G401 (cell line): Measurements from ENCODE around the gene GABRR3. TPM values are rescaled to one million over a fixed set of nuclear protein-coding genes. Genes with fewer than 3 reads are reported as not detected.

Source experiments
- DNase-seq: peaks from one replicate; pipeline ENCODE4 v3.0.0-alpha.2; 2015; ENCODE audit warnings: low spot score
- in situ Hi-C: cut with HindIII; loops from 2 replicates; pipeline ENCODE4 v1.10.0; 2016; ENCODE audit warnings: low sequenced_read_pairs, mixed read lengths
- total RNA-seq: library from RNA; depleted of rRNA; stranded (reverse); fragments of >200 nt; shearing (Covaris generic); gene quantifications from 2 replicates; pipeline ENCODE4 v1.2.3, GENCODE V29; 2014

The GABRR3 gene
- total RNA-seq, 1 experiment from 2014 or later = not detected

GRCh38 chr3:97968376-97968775 lies 66.7 kb downstream of the GABRR3 start:
- in situ Hi-C loops = no loop called here
- DNase-seq = no peak

- no peak for DNase-seq
- in situ Hi-C loops = no loop called here
Measured at GRCh38 chr3:97967966-97968365, 67.1 kb downstream of the GABRR3 start.

DNA sequence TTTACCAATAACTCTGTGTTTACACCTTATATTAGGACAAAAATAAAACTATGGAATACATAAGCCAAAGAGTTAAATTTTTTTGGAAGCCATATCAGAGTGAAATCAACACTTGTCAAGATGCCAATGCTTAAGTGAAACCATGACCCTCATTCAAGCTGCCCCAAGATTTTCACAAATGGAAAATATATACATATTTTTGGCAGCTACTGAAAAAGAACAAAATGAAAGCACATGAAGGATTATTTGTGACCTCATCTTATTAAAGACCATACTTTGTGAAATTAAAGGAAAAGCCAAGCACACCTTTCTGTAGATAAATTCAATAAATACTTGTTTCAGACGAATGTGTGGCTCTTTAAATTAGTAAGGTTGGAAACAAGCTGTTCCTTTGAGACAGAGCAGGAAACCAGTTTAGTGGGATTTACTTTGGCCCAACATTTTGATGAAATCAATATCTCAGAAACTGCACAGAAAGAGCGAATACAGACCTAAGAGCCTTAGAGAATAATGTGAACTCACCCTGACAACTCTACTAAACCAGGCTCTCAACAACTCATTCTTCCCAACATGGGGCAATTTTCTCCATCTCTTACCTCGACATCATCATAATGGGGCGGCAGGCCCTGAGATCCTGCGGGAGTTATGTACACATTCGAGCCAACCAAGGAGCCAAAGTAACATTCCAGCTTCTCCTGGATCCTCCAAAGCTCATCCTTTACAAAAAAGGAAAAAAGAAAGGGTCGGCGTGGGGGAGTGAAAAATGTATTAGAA lies 73.9 kb downstream of the GABRR3 start:
- DNase-seq = no peak
- in situ Hi-C loops = no loop called here

DNA sequence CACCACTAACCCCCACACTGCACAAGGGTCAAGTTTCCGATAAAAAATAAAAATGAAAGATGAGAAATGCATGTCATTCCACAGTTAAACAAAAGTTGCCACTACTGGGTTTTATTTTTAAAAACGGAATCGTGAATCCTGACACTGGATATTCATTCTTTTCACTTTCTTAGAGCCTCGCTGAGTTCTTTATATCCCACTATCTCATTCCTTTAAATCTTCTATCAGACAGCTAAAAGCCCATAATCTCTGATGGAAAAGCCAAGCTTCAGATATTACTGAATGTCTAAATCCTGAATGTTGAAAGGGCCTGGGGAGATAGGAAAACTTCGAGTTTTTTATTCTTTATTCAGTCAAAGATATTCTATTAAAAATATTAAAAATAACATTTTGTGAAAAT lies 74.6 kb downstream of the GABRR3 start:
- DNase-seq = no peak
- in situ Hi-C loops = no loop called here

DNA sequence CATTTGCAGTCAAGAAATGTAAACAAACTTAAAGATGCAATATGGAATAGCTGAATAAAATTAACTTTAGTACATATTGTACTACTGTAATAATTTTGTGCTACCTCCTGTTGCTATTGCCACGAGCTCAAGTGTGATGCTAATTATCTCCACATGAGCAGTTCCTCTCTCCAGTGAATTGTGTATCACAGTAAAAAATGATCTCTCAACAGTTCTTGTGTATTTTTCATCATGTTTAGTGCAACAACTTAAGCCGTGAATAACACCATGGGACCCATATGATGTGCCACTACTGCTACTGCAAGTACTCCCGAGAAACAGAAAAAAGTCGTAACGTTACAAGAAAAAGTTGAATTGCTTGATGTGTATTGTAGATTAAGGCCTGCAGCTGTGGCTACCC lies 75.2 kb downstream of the GABRR3 start:
- in situ Hi-C loops = no loop called here
- DNase-seq = no peak

DNA sequence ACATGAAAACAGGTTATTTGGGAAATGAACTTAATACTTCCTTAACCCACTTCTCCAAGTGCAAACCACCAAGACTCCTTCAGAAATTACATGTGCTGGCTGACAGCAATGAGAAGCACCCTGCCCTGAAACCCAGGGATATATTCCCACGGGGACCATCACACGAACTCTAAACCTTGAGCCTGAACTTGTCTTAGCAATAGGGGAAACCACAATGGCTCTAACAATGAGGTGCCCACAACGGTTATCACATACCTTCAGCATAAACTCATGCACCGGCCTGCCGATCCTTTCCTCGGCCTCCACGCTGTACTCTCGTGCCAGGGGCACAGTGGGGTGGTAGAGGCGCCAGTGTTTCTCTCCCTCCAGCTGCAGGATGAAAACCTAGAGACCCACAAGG lies 76.3 kb downstream of the GABRR3 start:
- DNase-seq = no peak
- in situ Hi-C loops = no loop called here

DNA sequence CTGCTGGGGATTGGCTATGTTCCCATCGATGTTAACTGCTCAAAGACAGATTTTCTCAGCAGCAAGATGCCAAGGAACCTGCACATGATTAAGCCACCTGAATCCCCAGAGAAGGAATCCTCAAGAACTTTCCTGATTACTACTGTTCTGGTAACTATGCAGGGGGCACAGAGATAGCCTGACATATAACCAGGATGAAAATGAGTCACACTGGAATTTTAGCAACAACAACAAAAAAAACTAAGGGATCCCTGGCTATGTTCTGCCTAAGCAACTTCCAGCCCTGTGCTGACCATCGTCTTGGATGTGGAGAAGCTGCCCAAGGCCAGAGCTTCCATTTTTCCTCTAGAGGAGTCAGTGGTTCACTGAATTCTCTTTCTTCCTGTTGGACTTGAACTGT lies 76.7 kb downstream of the GABRR3 start:
- DNase-seq = no peak
- in situ Hi-C loops = no loop called here

GRCh38 chr3:97957617-97958311 lies 77.4 kb downstream of the GABRR3 start:
- DNase-seq = no peak
- in situ Hi-C loops = no loop called here

- no peak for DNase-seq
- in situ Hi-C loops = no loop called here
Measured at GRCh38 chr3:97956051-97956450, 79.1 kb downstream of the GABRR3 start.

- in situ Hi-C loops = no loop called here
- DNase-seq = no peak
Measured at GRCh38 chr3:97954228-97954827, 80.8 kb downstream of the GABRR3 start.

GRCh38 chr3:97952872-97953271 lies 82.2 kb downstream of the GABRR3 start:
- no peak for DNase-seq
- in situ Hi-C loops = no loop called here

GRCh38 chr3:97952280-97952679 lies 82.8 kb downstream of the GABRR3 start:
- no peak for DNase-seq
- in situ Hi-C loops = no loop called here

- in situ Hi-C loops = no loop called here
- DNase-seq = no peak
Measured at GRCh38 chr3:97950360-97950759, 84.8 kb downstream of the GABRR3 start.

GRCh38 chr3:97949743-97950142 lies 85.4 kb downstream of the GABRR3 start:
- in situ Hi-C loops = no loop called here
- peak; percentile 37 for DNase-seq

GRCh38 chr3:97949110-97949485 lies 86.0 kb downstream of the GABRR3 start:
- peak; percentile 74 for DNase-seq
- in situ Hi-C loops = no loop called here

GRCh38 chr3:97948351-97949109 lies 86.6 kb downstream of the GABRR3 start:
- no peak for DNase-seq
- in situ Hi-C loops = no loop called here

DNA sequence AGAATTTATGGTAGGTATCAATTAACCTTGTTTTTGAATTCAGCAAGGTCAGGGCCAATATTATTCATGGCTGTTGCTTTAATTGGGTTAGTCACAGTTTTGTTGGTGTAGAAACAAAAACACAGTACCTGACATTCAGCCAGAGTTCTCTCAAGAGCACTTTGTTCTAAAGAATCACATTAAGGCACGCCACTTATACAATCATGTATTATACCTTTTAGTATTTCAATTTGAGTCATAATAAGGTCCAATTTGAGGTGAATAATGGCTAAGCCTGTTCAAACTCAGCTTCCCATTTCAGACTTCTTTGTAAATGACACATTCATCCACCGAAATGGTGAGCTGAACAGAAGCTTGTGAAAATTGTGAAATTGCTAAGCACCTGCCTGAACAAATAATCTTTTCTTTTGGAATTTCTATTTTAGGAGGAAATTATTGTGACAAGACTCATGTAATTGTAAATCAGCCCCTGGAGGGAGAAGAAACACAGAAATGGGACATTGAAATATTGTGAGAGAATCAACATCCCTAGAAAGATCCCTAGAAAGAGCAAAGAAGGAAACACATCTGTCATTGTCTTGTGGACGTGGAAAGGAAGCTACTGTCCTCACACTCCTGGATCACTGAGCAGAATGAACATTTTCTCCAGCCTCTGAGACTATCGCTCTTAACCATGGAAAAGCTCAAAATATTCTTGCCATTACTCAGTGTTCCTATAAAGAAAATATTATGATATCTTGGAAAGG lies 92.1 kb downstream of the GABRR3 start:
- in situ Hi-C loops = no loop called here
- DNase-seq = no peak

DNA sequence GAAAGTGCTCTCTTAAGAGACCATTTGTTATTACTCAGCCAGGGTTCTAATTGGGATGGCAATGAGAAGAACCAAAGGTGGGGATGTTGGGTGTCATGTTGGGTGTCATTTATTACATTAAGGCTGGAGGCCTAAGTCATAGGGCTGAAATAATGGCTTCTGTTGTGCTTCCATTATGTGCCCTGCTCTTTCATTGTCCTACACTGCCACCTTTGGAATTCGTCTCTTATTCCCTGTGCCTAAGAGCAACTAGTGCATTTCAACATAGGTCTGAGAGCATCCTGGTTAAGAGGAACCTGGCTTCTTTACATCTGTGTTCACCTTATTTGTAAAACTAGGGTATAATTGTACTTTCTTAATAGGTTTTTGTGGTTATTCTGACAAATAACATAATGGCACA lies 95.1 kb downstream of the GABRR3 start:
- in situ Hi-C loops = no loop called here
- DNase-seq = no peak

- in situ Hi-C loops = no loop called here
- DNase-seq = no peak
Measured at GRCh38 chr3:97939401-97939800, 95.7 kb downstream of the GABRR3 start.
